ENCODE data around the gene PDX1. TPM values are rescaled to one million over a fixed set of nuclear protein-coding genes. Genes with fewer than 3 reads are reported as not detected.

The PDX1 gene
- total RNA-seq, 1 donor from 2014 or later, result not detected

DNA sequence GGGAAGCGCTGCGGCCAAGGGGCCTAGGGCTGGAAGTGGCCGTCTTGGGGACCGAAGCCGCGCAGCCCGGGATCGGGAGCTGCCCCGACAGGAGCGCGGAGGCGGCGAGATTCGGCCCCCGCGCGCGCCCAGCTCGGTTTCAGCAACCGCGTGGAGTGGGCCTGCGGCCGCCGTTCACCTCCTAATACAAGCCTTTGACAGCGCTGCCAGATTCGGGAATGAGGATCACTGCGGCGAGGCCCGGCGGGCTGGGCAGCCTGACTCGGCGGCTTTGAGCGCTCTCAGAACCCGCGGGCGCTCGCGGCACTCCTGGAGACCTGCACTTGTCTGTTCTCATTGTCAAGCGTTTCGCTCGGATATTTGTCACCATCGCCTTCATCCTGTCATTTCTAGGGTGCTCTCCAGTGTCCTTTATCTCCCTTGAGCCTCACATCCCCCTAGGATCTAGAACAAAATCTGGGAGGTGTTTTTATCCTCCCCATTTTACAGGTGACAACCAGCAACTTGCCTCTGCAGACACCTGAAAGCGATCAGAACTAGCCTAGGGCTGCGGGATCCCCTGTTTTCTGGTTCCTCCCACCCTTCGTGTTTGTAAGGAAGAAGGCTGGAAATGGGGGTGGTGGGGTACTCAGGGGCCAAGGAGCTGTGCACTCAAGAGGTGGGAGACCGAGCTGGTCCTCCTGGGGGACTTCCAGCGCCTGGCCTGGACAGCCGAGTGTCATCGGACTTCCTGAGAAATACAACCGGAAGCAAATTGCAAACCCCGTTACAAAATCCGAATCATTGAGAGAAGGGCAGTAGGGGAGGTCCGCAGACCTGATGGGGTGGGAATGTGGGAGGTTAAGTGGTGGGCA is 50.8 kb downstream of the PDX1 start:
- DNase-seq (ENCODE audit: low read depth), result no peak

DNA sequence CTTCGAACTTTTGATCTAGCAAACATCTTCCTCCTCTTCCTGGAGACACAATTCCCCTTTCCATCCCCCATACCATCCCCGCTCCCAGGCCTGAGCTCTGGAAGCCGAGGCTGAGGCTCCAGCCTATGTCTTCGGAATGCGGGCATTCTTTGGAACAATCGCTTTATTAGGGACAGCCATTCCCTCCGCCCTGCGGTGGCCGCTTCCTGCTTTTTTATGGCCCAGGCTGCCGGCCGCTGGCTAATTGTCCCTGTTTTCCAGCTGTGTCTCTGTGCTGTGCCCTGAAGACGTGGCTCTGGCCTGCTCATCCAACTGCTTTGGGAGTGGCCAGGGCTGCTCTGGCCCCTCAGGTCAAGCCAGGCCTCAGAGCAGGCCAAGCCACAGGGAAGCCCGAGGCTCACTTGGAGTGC is 51.4 kb downstream of the PDX1 start:
- no peak for DNase-seq (ENCODE audit: low read depth)

DNA sequence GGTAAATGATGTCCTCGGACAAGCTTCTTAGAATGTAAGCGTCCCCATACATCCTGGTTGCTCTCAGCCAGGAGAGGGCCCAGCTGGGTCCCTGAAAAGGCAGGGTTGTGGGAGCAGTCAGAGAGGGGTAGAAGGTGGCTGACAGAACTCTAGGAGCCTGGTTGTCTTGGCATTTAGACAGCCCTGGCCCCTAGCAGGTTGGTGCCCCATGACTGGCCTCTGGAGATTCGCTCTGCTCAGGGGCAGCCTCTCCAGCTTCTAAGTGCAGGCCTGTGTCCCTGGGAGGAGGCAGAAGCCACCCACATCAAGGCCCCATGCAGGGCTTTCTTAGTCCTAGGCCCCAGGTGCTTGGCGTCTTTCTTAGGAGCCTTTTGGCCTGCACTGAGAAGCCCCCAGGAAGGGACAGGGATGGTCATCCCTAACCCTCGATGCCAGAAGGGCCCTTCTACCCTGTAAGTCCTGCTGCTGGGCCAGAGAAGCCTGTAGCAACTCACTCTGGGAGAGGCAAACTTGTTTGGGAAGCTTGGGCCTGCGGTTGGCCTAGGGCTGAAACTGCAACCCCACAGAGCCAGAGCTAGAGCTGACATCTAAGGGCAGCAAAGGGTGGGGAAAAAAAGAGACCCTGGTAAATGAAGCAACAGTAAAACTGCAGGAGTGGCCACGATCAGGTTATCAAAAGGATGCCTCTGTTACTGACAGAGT is 52.1 kb downstream of the PDX1 start:
- no peak for DNase-seq (ENCODE audit: low read depth)

DNA sequence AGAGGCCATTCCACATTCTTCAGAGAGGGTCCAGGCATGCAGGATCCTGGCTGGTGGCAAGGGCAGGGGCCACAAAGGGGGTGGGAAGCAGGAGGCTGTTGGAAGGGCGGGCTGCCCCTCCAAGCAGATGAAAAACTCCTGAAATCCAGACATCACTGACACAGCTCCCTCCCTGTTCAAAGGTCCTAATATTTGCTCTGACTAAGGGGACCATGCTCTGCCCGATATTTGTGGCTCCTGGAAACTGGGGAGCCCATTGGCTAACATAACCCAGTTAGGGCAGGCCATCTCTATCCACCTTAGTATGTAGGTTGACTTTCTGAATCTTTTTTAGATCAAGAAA is 52.6 kb downstream of the PDX1 start:
- DNase-seq (ENCODE audit: low read depth), result no peak

DNA sequence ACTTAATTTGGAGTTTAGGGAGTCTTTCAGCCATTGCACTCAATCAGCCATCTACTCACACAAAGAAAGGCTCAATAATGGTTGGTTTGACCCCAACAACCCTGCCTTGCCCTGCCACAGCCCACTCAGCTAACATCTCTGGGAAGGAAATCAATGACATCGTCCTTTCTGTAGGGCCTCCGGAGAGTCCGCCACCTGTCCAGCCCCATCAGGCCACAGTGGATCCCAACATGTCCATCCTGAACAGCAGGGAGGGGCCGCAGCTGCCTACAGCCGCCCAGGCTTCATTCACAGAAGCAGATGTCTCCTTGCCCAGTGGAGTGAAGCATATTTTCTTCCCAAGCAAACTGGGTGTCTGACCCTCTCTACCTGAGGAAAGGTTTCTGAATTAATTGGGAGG is 53.5 kb downstream of the PDX1 start:
- DNase-seq (ENCODE audit: low read depth), result no peak

DNA sequence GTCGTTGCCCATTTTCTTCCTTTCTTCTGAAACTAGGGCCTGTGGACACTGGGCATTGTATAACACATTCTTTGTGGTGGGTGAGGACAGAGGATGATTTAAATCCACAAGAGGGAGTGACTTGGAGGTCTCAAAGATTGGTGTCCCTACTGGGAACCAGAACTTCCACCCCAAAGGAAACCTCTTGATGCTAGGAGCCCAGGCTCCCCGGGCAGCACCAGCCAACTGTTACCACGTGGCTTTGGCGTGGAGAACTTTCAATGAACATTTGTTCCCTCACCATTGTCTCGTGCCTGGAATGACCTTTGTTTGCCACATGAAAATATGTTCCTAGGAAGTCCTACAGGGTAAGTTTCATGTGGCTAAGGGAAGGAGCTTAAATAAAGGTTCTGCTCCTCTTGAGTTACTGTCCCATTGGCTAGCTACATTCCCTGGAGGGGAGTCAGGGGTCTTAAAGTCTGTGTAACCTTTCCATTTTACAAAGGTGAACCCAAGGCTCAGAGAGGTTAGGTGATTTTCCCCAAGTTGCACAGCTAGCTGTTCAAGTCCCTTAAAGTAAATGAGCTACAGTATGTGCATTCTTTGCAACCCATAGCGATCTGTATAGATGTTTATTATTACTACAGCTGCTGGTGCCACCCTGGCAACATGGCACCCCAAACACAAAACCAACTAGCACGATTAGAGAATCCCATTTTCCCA is 54.3 kb downstream of the PDX1 start:
- no peak for DNase-seq (ENCODE audit: low read depth)

Other genes with a start within 250 kb of the PDX1 start
- not detected in 2 replicates for gene GSX1, start 127.5 kb upstream of the PDX1 start, total RNA-seq
- not detected in 2 replicates for gene CDX2, start 49.3 kb downstream of the PDX1 start, total RNA-seq
- not detected in 2 replicates for gene URAD, start 68.7 kb downstream of the PDX1 start, total RNA-seq
- under 0.01 and 0.17 TPM in 2 replicates for gene FLT3, start 180.6 kb downstream of the PDX1 start, total RNA-seq
- 16.7 and 37.7 TPM in 2 replicates for gene PAN3, start 218.5 kb downstream of the PDX1 start, total RNA-seq